ENCODE data around the gene SLC25A29.

- TF ChIP-seq EZH2 (IDR thresholded peaks at IDR 0.05): no peak
- TF ChIP-seq POLR2AphosphoS5 (IDR thresholded peaks at IDR 0.05; ENCODE audit: borderline replicate concordance, low read depth, low read length): no peak
- no peak for TF ChIP-seq FOXP2 (optimal IDR thresholded peaks at IDR 0.05; ENCODE audit: control extremely low read depth, extremely low read length, insufficient read depth)
Observed at GRCh38 chr14:100321473-100322137, 15.4 kb upstream of the SLC25A29 start.
